HepG2 (cell line): ENCODE results near the gene PDE4D. TPM values are rescaled to one million over a fixed set of nuclear protein-coding genes. Genes with fewer than 3 reads are reported as not detected.

Source experiments
- ATAC-seq: fragments of 200-7000 bp; cut with Tn5 transposase; 3 replicates; pipeline ENCODE4 v1.9.1; 2020; ENCODE audit warnings: mild to moderate bottlenecking, moderate library complexity
- BruUV-seq: library from RNA; stranded (reverse); fragments of 400-500 nt; replicated peaks from 2 replicates; lab custom pipeline; 2021; lab: Mats Ljungman, UMichigan
- CTCF ChIA-PET: fragments of 300-600 bp; formaldehyde crosslinking; extraction: SDS; loops from one replicate; lab custom pipeline; 2021; ENCODE audit warnings: low total read pairs, inconsistent platforms, low intra/inter-chr PET ratio; lab: Yijun Ruan, JAX
- POLR2A ChIA-PET: fragments of 350-600 bp; sonication (Branson Sonifier 250); formaldehyde crosslinking; loops from one replicate; lab custom pipeline; 2020; ENCODE audit warnings: antibody characterized with exemption, inconsistent platforms; lab: Yijun Ruan, JAX
- DNase-seq: peaks from one replicate; pipeline ENCODE4 v3.0.0-alpha.2; 2015; ENCODE audit warnings: low spot score
- FAIRE-seq: peaks from 3 replicates; lab custom pipeline; 2011; peaks lifted over from hg19 to GRCh38; lab: Jason Lieb, UNC
- H2AFZ ChIP-seq: one replicate; pipeline ENCODE4 v1.6.1; 2011; ENCODE audit warnings: low read length, inconsistent platforms
- H3K27ac ChIP-seq: fragments of 300-600 bp; 3 replicates; pipeline ENCODE4 v1.8.0; 2011; ENCODE audit warnings: mixed run types, mild to moderate bottlenecking, mixed read lengths, low read length, inconsistent platforms; ENCODE audit not compliant: insufficient read depth; ENCODE audit errors: extremely low read length
- H3K27me3 ChIP-seq, 2 experiments: fragments of 200-600 bp in 1 of 2; 2 replicates in 1 of 2; 3 replicates in 1 of 2; pipeline versions ENCODE4 v1.6.0 to v1.8.0; 2011; ENCODE audit warnings: low read length in 2 of 2, mild to moderate bottlenecking in 2 of 2, moderate library complexity in 2 of 2, inconsistent platforms in 1 of 2; ENCODE audit not compliant: insufficient read depth in 2 of 2, control insufficient read depth in 1 of 2
- H3K36me3 ChIP-seq, 2 experiments: fragments of 200-600 bp in 1 of 2; replicated peaks in 1 of 2; 2 replicates in 1 of 2; 3 replicates in 1 of 2; pipeline versions ENCODE4 v1.5.1 to v1.8.0; 2011; ENCODE audit warnings: low read length in 2 of 2, inconsistent platforms in 1 of 2; ENCODE audit not compliant: insufficient read depth in 2 of 2, control insufficient read depth in 1 of 2
- H3K4me1 ChIP-seq: 2 replicates; pipeline ENCODE4 v1.5.1; 2012; ENCODE audit warnings: low read length, inconsistent platforms; ENCODE audit not compliant: insufficient read depth
- H3K4me2 ChIP-seq: 2 replicates; pipeline ENCODE4 v1.6.0; 2011; ENCODE audit warnings: low read depth, low read length, inconsistent platforms
- H3K4me3 ChIP-seq, 3 experiments: fragments of 200-600 bp in 1 of 3; sonication (generic), shearing (Covaris generic) in 1 of 3; replicated peaks in 1 of 3; 2 replicates each; pipeline ENCODE4 v1.5.1; 2011 to 2016; ENCODE audit warnings: low read length in 3 of 3, inconsistent platforms in 2 of 3, low read depth in 2 of 3, mild to moderate bottlenecking in 2 of 3, control low read depth in 1 of 3, mixed read lengths in 1 of 3; ENCODE audit not compliant: insufficient read depth in 1 of 3
- H3K79me2 ChIP-seq: one replicate; pipeline ENCODE4 v1.6.1; 2011; ENCODE audit warnings: low read length, inconsistent platforms; ENCODE audit not compliant: insufficient read depth
- H3K9ac ChIP-seq: 2 replicates; pipeline ENCODE4 v1.6.0; 2011; ENCODE audit warnings: mild to moderate bottlenecking, low read depth, low read length, inconsistent platforms; ENCODE audit not compliant: insufficient read depth
- H3K9me3 ChIP-seq: 2 replicates; pipeline ENCODE4 v1.5.1; 2012; ENCODE audit warnings: mild to moderate bottlenecking, low read length
- H4K20me1 ChIP-seq: 2 replicates; pipeline ENCODE4 v1.6.0; 2011; ENCODE audit warnings: inconsistent platforms, mild to moderate bottlenecking, low read length, moderate library complexity; ENCODE audit not compliant: insufficient read depth
- GTF2F1 ChIP-seq: fragments of 150-350 bp; IDR thresholded peaks from 2 replicates; pipeline ENCODE4 v1.6.1; 2014; ENCODE audit warnings: low read length
- HOXA9 ChIP-seq: sonication (generic); formaldehyde crosslinking; IDR thresholded peaks from 2 replicates; pipeline ENCODE4 v1.8.1; 2022; ENCODE audit warnings: missing genetic modification reagents, mild to moderate bottlenecking, moderate library complexity, borderline replicate concordance
- MZF1 ChIP-seq: sonication (generic); formaldehyde crosslinking; IDR thresholded peaks from 2 replicates; pipeline ENCODE4 v1.8.1; 2023; ENCODE audit warnings: mild to moderate bottlenecking, missing genetic modification reagents, borderline replicate concordance
- RNF2 ChIP-seq: fragments of 450-650 bp; conservative IDR thresholded peaks from 2 replicates; pipeline ENCODE4 v1.6.1; 2016; ENCODE audit warnings: low read depth
- SNAPC5 ChIP-seq: sonication (generic); formaldehyde crosslinking; IDR thresholded peaks from 2 replicates; pipeline ENCODE4 v1.8.1; 2023; ENCODE audit warnings: mild to moderate bottlenecking, missing genetic modification reagents, borderline replicate concordance
- ZBTB40 ChIP-seq, 2 experiments: fragments of 450-650 bp in 1 of 2; sonication (generic) in 1 of 2; formaldehyde crosslinking in 1 of 2; IDR thresholded peaks; 2 replicates each; pipeline versions ENCODE4 v1.6.1 to v1.8.0; 2016 to 2022; ENCODE audit warnings: antibody characterized with exemption in 1 of 2, mild to moderate bottlenecking in 1 of 2, missing genetic modification reagents in 1 of 2
- ZNF142 ChIP-seq: sonication (generic); formaldehyde crosslinking; IDR thresholded peaks from 2 replicates; pipeline ENCODE4 v1.4.0; 2020; ENCODE audit warnings: missing genetic modification reagents
- ZNF564 ChIP-seq: sonication (generic); formaldehyde crosslinking; IDR thresholded peaks from 2 replicates; pipeline ENCODE4 v1.8.1; 2023; ENCODE audit warnings: mild to moderate bottlenecking, missing genetic modification reagents
- WGBS: methylation state at CpG from one replicate; pipeline ENCODE4 v1.1.6; 2017; ENCODE audit warnings: low lambda C conversion rate; 5-methylcytosine and 5-hydroxymethylcytosine counted together
- in situ Hi-C: cut with HindIII; loops from 2 replicates; pipeline ENCODE4 v1.10.0; 2017; ENCODE audit warnings: low pct_unique_long_range_greater_than_20kb; ENCODE audit not compliant: extremely low pct_ligation_motif_present
- intact Hi-C: fragments of 100-400 bp; cut with micrococcal nuclease; formaldehyde crosslinking; loops from one replicate; pipeline ENCODE4 v1.10.0; 2022; ENCODE audit not compliant: unreplicated experiment
- polyA plus RNA-seq, 8 experiments: library from polyadenylated mRNA; depleted of rRNA in 3 of 8; stranded (reverse) in 7 of 8; unstranded in 1 of 8; fragments of >200 nt; fragmentation: Illumina TruSeq in 4 of 8; extraction: Trizol in 4 of 8; gene quantifications; 2 replicates each; pipeline versions ENCODE4 v1.2.1 to v1.2.3, GENCODE V29; 2011 to 2016; ENCODE audit warnings: low read depth in 4 of 8, missing spikeins in 1 of 8, mixed read lengths in 1 of 8; ENCODE audit not compliant: insufficient read depth in 1 of 8
- total RNA-seq, 5 experiments: library from RNA; depleted of rRNA; stranded (reverse); fragments of >200 nt; fragmentation: Illumina TruSeq; extraction: Trizol; gene quantifications; 2 replicates each; pipeline ENCODE4 v1.2.3, GENCODE V29; 2016; ENCODE audit warnings: low read depth in 1 of 5

The PDE4D gene
- total and polyA plus RNA-seq, 2 of the 13 experiments (the other 11 are each of a cell fraction or from before 2014, with no cell fraction given): 7.0 to 12.2 TPM

- TF ChIP-seq ZNF142 (CRISPR knock-in tag): no peak
Observed at GRCh38 chr5:59842999-59843398, 50.5 kb downstream of the PDE4D start (continued).

GRCh38 chr5:59840200-59840601, 53.3 kb downstream of the PDE4D start:
- CTCF ChIA-PET: no interaction called here
- in situ Hi-C loops: no loop called here
- Histone ChIP-seq H4K20me1 (no peaks in the 10 kb centered on the region), H2AFZ (no peak overlapping the region), H3K4me2 (no peak overlapping the region), H3K79me2 (no peaks in the 10 kb centered on the region), H3K4me3 (no peak overlapping the region), H3K27me3 (no peaks in the 10 kb centered on the region), H3K4me1 (peaks cover 1% of the 10 kb centered on the region), H3K36me3 (no peaks in the 10 kb centered on the region), H3K9me3 (no peaks in the 10 kb centered on the region), H3K27ac (no peak overlapping the region), H3K9ac (no peak overlapping the region)
- FAIRE-seq: no peak
- BruUV-seq: no TSS peak
- POLR2A ChIA-PET: no interaction called here
- DNase-seq: peak; percentile 20
- 75% methylated on average over 3 of the region's 3 CpGs for WGBS
- ATAC-seq: no peak
- intact Hi-C loops: no loop called here
- no peak for TF ChIP-seq RNF2
- TF ChIP-seq GTF2F1: no peak
- no peak for TF ChIP-seq SNAPC5 (CRISPR knock-in tag)
- TF ChIP-seq MZF1 (CRISPR knock-in tag): no peak
- TF ChIP-seq ZBTB40 (IDR thresholded peaks at IDR 0.05): no peak
- TF ChIP-seq ZBTB40 (CRISPR knock-in tag; IDR thresholded peaks at IDR 0.05): no peak
- no peak for TF ChIP-seq HOXA9
- no peak for TF ChIP-seq ZNF564
